DMS114 treated with DMSO at 0.1 percent for 48 hours (cell line): ENCODE measurements around the gene PIEZO1.

Experiments
- DNase-seq: peaks from one replicate; lab custom pipeline; 2025; ENCODE audit not compliant: unreplicated experiment; lab: John Stamatoyannopoulos, UW

PIEZO1 gene

DNA sequence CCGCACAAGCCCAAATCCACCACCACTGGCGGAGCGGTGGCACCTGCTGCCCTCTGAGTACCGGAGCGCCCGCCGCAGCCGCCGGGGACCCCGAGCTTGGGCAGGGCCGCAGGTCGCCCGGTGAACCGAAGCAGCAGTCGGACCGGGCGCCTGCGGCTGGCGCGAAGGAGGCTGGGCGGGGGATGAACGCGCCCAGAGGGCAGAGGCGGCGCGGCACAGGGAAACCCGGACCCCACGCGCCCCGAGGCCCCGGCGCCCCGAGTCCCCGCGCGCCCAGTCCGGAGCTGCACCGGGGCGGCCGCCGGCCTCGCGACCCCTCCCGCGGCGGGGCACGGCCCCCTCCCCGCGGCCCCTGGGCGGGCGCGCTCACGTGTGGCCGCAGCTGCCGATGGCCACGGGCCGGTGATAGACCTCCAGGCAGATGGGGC, 79.2 kb downstream of the PIEZO1 start:
- DNase-seq: no peak

DNA sequence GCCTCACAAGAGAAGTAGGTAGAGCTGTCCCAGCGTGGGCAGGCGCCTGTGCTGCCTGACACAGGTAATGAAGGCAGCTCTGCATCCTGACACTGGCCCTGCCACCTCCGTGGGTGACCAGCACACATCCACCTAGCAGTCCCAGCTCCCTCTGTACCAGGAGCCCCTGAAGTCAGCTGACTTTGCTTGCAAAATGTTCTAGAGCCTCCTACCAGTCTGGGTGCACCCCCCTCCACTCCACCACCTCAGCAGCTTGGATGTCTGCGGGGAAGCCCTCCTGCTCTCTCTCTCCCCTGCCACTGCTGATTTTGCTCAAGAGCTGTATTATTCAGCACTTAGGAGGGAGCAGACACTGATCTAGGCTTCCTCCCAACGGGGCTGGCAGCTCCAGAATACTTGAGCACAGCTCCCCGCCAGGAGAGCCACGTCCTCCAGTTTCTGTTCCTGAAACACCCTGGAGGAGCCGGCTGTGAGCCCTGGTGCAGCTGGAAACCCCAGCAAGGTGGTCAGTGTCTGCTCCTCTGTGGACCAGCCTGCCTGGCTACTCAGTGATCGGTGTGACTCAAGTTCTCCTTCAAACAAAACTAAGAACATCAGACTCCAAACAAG, 79.8 kb downstream of the PIEZO1 start:
- no peak for DNase-seq

DNA sequence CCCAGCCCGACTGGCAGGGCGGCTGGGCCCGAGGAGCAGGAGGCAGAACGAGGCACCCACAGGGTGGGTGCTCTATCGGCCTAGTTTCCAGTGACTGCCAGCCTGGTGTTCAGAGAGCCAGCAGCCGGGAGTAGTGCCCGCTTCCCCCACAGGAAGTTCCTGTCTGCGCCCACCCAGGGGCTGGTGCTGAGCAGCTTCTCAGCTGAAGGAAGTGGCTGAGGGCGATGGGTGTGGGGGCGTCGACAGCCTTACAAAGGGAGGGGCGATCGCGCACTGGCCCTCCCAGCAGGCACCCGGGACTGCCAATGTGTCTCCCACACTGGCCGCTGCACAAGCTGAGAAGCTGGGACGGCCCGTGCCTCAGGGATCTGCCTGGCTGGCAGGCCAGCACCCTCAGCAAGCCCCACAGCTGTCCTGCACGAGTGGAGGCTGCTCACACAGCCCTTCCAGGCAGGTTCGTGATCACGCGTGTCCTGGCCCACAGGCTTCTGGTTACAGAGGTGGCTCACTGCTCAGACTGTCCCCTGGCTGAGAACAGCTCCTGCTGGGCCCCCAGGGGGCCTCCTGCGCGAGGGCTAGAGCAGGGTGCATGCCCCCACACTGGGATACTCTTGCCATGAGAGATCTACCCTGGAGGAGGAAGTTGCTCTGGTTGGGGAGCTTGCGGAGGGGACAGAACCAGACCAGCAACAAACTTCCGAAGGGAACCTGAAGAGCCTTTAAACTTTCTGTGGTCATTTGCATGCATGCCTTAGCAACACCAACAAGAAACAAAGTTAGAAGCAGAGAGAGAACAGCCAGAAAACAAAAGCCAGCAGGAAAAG, 81.3 kb downstream of the PIEZO1 start:
- DNase-seq: no peak

DNA sequence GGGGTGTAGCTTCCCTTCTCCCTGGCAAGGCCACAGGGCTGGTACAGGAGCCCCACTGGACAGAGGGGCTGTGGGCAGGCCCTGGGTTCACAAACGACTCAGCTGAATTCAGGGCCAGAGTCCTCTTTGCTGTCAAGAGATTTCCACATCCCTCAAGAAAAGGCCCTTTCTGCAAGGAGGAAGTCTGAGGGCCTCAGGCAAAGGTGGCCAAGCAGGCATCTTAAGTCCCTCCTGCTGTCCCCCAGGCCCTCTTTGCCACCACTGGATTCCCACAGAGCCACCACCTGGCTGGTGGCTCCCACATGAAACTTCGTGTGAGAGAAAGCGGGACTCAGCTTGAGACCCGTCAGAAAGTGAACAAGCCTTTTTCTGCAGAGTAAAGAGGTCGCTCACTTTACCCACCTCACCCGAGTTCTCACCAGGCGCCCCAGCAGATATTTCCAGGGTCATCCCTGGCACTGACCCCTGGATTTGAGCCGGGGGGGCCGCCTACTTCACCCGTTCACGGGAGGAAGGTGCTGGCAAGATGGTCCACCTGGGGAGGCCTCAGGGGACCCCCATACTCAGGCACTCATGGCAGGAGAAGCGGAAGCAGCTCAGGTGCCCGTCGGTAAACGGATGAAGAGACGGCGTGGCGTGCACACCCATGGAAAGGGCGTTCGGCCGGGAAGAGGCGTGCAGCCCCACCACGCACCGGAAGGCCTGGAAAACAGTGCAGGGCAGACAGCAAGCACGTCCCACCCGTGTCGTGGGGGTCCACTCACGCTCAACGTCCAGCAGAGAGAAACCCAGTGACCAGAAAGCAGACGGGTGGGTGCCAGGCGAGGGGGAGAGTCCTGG, 82.4 kb downstream of the PIEZO1 start:
- DNase-seq: no peak

DNA sequence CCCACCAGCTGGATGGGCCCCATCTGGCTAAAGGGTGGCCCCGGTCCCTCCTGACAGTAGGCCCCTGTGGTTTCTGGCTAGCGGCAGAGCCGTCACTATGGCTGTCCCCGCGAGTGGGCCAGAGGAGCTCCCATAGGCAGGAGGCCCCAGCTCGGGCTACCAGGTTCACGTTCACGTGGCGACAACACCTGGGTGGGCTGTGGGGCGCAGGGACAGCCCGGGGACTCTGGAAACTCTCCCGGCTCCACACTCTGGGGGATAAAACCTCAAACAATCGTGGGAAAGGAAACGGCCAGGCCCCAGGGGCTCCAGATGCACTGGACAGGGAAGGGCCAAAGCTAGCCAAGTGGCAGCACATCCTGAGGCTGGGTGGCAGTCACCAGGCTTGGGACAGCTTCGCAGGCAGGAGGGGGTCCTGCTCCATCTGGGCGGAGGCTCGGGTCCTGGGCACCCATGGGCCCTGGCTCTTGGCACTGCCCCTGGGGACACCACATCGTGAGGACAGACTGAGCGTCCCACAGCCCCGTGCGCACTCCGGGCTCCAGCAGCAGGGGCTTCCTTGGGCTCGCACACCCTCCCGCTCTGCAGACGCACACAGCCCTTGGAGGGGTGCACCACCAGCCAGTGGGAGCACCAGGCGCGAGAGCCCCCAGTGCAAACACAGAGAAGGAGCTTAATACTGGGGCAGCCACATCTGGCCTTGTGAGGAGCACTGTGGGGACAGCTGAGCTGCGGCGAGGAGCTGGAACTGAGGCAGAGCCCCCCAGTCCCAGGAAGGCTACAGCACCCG, 83.2 kb downstream of the PIEZO1 start:
- DNase-seq: no peak

DNA sequence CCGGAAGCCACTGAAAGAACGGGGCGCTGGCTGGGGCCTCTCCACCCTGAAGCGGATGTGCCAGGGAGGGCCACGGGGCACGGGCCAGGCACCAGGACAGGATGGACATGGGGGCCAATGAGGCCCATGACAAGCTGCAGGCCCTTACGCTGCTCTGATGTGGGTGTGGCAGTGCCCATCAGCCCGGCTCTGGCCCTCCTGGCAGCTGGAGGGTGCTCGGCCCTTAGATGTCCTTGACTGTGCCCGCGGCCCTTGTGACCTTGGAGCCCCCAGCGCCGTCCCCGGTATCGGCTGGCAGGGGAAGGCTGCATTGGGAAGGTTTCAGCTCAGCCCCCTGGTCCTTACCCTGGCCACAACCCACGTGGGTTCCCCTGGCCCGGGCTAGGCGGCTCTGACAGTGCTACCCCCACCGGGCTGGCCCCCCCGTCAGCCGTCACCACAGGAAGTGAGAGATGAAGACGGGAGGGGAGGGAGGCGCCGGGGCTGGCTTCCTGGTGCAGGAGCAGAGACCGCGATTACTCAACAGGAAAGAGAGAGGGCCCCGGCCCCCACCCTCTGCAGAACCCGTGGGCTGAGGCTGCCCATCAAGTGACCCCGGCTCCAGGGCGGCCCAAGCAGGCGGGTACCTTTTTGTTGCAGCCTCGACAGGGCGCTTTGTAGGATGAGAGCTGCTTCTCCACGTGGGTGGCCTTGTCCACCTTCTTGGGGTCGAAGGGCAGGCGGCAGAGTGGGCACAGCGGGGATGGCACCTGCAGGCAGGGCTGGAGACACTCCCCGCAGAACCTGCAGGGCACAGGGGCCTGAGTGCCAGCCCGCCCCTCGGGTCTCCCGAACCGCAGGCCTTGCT, 84.2 kb downstream of the PIEZO1 start:
- DNase-seq: no peak

DNA sequence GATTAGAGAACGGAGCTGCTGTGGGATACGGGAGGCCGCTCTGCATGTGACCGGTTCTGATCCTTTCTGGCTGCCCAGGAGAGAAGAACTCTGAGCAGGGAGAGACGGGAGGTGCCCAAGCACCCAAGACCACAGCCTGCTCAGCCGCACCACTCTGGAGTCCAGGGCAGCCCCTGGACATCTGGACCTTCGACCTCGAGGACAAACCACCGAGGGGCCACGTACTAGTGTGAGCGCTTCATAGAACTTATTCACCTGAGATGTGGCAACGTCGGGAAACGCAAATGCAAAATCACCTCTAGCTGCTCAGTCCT, 84.7 kb downstream of the PIEZO1 start:
- no peak for DNase-seq

DNA sequence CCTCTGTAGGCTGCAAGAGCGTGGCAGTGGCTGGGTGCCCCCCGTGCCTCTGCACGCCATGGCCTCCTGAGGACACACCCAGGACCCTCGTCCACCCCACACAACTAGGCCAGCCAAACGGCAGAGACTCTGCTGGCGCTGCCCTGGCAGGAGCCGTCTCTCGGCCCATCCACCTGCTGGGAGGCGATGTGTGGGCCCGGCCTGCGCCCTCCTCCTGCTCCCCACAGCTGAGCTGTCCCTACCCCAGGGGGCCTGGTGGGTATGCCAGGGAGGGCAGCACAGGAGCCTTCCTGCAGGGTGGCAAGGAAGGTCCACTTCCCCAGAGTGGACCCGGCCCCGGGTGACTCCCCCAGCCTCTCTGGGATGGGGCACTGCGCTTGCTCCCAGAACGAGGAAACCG, 85.8 kb downstream of the PIEZO1 start:
- no peak for DNase-seq

DNA sequence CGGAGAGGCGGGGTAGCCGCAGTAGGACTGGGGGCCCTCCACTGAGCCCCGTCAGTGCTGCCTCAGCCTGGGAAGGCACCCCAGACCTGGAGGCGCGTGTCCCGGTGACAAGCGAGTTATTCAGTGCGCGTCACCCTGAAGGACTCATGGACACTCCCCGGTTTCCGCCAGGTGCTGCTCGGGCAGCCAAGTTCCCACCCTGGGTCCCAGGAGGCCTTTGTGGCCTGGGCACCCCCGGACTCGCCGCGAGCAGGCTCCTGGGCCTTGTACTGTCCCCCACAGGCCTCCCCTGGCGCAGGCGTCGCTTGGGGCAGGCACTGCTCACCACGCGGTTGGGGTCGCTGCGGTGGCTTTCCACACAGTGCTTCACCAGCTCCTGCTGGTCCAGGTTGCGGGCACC, 86.4 kb downstream of the PIEZO1 start:
- DNase-seq: no peak

DNA sequence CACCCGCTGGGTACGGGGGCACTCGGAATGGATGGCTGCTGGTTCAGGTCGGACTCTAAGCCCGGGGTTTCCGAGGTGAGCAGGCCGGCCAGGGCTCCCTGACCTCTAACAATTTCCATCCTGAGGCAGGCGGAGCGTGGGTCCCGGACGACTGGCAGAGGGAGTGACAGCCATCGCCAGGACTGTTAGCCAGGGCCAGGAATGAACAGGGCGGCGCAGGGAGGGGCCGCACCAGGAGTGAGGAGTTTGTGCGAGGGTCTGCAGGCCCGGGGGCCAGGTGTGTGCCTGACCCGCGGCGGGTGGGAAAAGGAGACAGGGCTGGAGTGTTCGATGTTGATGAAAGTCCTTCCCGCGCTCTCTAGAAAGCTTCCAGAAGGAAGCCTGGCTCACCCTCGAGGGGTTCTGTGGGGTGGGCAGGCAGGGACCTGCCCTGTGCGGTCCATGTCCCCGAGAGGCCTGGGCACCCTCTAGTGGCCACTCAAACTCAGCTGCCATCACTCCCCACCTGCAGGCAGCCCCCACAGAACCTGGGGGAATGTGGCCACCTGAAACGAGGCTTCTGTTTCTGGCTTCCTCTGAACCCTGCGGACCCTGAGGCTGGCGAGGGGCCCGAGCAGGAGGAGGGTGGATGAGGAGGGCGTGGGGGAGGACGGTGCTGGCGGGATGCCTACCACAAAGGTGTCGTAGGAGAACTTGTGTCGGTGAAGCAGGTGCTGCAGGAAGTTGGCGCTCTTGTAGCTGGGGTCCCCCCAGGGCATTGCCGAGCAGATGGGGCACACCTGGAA, 87.0 kb downstream of the PIEZO1 start:
- DNase-seq: no peak

DNA sequence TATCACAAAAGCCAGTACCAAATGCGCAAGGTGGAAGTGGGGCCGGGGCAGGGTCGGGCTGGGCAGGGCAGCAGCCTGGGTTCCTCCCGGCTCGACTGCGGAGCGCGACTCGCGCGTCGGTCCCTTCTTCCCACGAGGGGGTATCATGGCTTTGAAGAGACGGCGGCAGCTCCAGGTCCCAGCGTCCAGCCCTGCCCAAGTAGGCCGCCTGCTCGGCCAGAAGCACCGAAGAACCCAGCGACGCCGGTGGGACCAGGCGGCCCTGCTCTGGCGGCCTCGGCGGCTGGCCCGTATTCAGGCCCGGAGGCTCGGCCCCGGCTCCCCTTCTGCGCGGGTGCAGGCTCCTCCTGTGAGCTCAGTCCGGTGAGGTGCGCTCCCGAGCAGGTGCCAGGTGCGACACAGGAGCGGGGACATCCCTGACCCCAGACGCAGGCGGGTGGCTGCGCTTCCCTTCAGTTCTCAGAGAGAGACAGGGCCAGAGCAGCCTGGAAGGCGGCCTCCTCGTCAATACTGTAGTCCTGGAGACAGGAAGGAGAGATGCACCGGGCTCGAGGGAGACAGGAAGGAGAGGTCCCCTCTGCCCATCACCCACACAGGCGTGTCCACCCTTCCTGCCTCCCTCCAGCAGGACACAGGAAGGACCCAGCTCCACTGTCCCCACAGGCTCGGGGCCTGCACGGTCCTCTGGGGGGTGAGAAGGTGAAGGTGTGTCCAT, 87.7 kb downstream of the PIEZO1 start:
- no peak for DNase-seq

DNA sequence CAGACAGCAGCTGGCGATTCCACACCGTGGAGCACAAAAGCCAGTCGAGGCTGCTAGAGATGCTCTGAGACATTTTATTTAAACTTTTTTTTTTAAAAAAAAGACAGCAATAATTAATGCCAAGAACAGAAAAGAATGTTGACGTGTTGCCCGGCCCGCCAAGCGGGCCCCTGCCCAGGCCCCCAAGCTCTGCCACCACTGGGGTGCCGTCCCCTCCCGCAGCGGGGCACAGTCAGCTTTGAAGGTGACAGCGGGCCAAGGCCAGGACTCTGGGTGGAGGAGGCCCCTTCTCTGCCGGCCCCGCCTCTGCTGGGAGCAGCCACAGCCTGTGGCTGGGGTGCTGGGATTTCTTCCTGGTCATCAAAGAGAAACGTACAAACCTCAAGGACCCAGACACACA, 88.6 kb downstream of the PIEZO1 start:
- DNase-seq: no peak

DNA sequence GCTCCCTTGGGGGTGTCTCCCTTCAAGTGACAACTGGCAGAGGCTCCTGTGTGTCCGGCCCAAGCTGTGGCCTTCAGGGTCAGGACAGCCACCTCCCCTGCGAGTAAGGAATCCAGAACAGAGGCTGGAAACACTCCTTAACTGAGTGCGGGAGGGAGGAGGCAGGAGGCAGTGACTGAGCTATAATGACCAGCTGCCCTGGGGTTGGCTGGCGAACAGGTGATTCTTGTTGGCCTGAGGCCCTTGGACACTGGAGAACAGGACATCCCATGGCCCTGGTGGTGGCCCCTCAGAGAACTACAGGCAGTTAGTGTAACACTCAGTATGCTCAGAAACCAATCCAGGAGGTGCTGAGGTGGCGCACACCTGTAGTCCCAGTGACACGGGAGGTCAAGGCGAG, 89.3 kb downstream of the PIEZO1 start:
- no peak for DNase-seq

DNA sequence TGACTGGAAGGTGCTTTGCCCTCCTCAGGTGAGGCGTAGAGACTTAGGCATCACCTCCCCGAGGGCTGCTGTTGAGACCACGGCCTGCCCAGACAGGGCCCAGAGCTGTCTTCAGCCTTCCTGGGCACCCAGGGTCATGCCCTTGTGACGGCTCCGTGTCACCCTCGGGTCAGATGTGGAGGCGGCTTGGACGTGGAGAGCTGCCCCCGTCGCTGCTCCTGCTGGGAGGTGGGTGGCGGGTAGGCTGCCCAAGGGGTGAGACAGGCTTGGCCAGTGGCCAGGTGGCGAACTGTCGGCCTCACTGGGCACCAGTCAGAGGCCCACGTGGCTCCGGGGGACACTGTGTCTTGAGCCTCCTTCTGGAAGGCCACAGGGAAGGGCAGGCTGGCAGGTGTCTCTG, 89.8 kb downstream of the PIEZO1 start:
- DNase-seq: no peak

DNA sequence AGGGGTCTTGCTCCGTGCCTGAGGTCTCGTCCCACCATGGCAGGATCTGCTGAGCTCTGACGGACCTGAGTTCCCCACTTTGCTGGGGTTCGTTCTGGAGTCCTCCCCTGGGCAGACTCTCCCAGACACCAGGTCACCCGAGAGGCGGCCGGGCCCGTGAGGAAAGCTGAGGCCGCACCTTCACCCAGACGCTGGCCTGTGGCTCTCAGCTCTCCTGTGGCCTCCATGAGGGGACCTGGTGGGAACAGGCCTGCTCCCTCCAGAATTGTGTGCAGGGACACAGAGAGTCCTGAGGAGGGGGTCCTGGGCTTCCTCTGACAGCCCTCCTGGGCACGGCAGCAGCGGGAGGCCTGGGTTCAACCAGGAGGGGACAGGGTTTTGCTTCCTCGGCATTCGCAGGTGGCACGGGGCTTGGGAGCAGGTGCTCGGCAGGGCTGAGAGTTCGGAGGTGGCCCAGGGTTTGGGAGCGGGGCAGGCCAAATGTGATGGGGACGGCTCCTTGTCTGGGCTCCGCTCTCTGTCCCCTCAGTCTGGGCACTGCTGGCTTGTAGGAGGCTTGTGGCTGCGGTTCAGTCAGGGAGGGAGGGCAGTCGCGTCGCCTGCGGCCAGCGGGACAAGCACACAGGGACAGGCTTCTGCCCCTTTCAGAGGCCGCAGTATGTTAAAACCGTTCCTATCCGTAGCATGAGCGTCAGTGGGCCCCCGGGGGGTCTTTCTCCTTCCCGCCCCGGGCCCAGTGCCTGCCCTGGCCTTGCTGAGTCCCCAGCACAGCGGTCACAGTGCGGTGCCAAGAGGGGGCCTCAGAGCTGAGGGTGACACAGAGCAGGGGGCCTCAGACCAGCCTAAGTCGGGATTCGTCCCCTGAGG, 90.6 kb downstream of the PIEZO1 start:
- DNase-seq: no peak

DNA sequence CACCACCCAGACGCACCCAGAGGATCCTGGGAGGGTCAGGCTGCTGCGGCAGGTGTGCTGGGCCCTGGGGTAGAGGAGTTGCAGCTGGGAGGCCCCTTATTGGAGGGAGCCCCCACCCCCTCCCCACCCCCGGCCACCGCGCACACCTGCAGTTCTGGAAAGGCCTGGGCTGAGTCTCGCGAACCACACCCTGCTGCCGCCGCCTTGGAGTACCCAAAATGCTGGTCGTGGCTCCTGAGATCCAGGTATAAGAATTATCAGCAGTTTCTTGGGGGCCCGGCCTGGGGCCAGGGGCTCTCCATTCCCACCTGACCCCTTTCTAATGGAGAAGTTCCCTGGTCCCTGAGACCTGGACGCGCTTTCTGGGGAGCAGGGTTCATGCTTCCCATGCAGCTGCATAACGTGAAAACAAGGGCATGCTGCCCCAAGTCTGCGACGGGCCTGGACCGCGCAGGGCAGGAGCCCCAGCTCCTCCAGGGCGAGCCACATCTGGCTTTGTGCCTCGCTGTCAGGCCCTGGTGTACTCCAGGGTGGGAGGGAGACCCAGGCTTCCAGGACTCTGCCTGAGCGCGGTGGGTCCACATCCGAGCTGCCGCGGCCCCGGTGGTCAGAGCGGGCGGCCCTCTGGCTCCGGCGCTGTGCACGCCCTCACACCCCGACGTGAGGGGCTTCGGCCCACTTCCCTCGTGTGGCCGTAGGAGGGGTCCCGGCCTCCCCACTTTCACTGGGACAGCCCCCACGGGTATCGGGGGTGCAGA, 91.4 kb downstream of the PIEZO1 start:
- DNase-seq: no peak

DNA sequence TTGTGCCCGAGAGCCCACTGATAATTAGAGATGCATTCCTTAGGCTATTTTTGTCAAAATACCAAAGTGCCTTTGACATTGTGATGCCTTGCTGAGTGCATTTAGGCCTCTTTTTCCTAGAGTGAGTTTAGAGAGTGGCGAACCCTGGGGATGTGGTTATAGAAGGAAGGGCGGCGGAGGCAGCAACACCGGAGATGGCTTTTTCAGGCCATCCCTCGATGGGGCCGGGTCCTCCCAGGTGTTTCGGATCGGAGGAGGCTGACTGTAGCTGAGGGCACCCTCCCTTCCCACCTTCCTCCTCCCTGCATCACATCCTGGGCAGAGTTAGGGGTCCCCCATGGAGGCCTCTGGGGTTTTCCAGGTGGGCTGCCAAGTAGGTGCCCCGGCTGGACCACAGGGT, 92.2 kb downstream of the PIEZO1 start:
- DNase-seq: no peak
